PC-3 (cell line): ENCODE data around the gene SORL1.

Experiments
- EZH2 ChIP-seq: fragments of 300-600 bp; sonication (generic); IDR thresholded peaks from one replicate; pipeline ENCODE4 v1.6.1; 2017; ENCODE audit warnings: antibody characterized with exemption, mild to moderate bottlenecking, low read length; ENCODE audit not compliant: unreplicated experiment
- EZH2phosphoT487 ChIP-seq: fragments of 300-600 bp; sonication (generic); IDR thresholded peaks from 2 replicates; pipeline ENCODE4 v1.6.1; 2018; ENCODE audit warnings: mild to moderate bottlenecking, antibody characterized with exemption, low read length, borderline replicate concordance
- TF ChIP-seq, protein P1 (sequence below): fragments of 300-600 bp; sonication (generic); conservative IDR thresholded peaks from 2 replicates; pipeline ENCODE4 v1.5.1; 2017; ENCODE audit warnings: antibody characterized with exemption, low read depth, mild to moderate bottlenecking, low read length

DNA sequence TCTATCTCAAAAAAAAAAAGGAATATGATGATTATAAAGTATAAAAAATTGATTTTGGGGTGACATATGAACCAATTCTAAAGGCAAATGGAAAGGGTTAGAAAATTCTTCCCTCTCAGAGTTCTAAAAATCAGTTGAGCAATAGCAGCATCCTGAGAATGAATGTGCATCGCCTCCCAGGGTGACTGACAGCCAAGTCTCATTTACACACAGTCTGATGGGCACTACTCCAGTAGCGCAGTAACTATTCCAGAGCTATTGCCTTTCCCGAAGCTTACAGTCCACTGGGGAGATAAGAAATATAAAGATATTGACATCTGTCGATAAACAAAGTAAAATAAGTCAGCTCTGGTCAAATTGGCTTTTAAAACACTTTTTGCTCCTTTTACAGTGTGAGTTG is 32.3 kb upstream of the SORL1 start:
- TF ChIP-seq EZH2phosphoT487 (no peak), EZH2 (no peak)
- TF ChIP-seq, protein P1, sequence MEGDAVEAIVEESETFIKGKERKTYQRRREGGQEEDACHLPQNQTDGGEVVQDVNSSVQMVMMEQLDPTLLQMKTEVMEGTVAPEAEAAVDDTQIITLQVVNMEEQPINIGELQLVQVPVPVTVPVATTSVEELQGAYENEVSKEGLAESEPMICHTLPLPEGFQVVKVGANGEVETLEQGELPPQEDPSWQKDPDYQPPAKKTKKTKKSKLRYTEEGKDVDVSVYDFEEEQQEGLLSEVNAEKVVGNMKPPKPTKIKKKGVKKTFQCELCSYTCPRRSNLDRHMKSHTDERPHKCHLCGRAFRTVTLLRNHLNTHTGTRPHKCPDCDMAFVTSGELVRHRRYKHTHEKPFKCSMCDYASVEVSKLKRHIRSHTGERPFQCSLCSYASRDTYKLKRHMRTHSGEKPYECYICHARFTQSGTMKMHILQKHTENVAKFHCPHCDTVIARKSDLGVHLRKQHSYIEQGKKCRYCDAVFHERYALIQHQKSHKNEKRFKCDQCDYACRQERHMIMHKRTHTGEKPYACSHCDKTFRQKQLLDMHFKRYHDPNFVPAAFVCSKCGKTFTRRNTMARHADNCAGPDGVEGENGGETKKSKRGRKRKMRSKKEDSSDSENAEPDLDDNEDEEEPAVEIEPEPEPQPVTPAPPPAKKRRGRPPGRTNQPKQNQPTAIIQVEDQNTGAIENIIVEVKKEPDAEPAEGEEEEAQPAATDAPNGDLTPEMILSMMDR, result no peak
